Measurements from ENCODE around the gene DYNLRB2.

Gene DYNLRB2

DNA sequence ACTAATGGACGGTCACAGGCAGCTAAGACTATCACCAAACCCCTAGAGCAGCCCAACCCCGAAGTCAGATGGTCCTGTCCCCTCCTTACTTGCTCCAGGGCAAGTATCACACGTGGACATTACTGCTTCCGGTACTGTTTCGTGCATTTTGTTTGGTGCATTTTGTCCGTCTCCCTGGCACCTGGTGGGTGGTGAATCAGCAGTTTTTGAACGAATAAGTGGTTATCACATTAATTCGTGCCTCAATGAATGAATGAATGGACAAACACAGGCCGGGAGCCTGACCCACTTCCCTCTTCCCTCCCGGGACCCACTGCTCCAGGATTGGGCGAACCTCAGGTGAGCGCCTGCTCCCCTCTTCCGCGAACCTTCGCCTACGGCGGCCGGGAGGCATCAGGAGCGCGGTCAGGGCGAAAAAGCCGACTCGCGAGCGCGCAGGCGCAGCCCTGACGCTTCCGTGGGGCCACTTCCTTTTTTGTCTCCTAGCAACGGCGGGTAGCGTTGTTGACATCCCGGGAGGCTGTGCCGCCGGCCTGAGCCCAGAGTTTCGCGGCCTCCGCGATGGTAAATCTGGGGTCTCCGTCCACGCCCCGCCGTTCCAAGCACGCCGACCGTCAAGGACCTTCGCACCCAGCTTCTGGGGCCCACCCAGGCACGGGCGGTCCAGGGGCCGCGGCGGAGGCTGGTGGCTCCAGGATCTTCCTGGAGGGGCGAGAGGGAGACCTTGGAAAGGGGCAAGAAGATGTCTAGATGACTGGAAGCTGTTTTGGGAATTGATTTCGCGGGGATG is at the start of gene DYNLRB2:
DYNLRB2 (plus strand) TSS at position 478 of the 790 bp plus-strand sequence; CDS start at position 562, 84 bp downstream.
- peak; percentile 94 to 97 (median 96) for DNase-seq

DNA sequence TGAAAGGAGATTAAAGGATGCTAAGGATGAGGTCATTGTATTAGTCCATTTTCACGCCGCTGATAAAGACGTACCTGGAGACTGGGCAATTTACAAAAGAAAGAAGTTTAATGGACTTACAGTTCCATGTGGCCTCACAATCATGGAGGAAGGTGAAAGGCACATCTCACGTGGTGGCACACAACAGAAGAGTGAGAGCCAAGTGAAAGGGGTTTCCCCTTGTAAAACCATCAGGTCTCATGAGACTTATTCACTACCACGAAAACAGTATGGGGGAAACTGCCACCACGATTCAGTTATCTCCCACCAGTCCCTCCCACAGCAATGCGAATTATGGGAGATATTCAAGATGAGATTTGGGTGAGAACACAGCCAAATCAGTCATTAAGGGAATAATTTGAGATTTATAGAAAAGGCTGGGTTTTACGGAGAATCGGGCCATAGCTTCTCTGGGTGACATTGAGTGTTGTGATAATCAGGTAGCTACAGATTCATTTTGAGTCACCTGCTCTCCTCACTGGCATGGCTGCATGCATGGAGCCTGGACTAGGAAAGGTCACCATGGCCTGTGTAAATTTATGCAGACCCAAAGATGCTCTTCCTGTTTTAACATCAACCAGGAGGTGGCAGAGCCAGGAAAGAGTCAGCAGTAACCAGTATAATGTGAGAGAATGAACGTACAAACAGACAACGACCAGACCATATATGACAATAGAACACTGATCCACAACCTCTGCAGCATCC is 40.5 kb upstream of the DYNLRB2 start:
- DNase-seq, result no peak

GRCh38 chr16:80500961-80501525 is 39.8 kb upstream of the DYNLRB2 start:
- DNase-seq, result no peak

- no peak for DNase-seq
Measured at GRCh38 chr16:80503107-80503506, 37.7 kb upstream of the DYNLRB2 start.

- DNase-seq, result no peak
Measured at GRCh38 chr16:80507538-80507937, 33.3 kb upstream of the DYNLRB2 start.

DNA sequence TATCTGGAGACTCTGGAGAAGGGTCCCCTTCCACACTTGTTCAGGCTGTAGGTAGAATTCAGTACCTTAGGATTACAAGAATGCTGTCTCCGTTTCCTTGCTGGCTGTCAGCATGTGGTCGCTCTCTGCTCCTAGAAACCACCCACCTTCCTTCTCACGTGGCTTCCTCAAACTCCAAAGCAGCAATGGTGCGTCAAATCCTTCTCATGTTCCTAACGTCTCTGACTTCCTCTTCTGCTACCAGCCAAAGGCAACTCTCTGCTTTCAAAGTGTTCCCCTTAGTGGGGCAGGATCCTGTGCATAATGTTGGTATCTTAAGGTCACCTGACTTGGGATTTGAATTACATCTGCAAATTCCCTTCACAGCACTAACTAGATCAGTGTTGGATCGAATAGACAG is 30.9 kb upstream of the DYNLRB2 start:
- peak; percentile 61 to 76 (median 68) for DNase-seq

- no peak for DNase-seq
Measured at GRCh38 chr16:80511824-80512592, 28.8 kb upstream of the DYNLRB2 start.

DNA sequence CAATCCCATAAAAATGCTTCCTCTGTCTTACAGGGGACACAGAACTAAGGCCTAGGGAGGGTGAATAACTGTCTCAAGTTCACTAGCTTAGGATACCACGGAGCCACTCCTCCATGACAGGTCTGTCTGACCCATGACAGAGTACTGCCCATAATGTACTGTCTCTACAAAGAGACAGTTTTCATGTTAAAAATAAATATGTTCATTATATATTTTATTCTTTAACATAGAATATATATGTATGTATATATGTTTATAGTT is 28.3 kb upstream of the DYNLRB2 start:
- no peak for DNase-seq

DNA sequence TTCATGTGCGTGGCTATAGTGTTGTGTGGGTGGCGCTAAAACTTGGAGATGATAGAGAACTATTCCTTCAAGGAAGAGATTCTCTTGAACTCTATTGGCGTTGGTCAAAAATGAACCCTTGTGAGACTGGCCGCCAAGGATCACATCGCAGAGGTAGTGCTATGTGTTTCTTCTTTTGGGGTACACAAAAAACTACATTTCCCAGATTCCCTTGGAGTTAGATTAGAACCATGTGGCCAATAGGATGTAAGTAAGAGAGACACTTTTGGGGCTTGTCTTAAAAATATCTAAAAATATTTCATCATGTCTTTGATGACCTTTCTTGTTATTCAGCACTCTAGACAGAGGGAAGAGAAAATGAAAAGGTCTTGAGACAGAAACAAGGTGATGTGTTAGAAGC is 25.4 kb upstream of the DYNLRB2 start:
- DNase-seq, result no peak

- DNase-seq, result peak in 1 of 3 donors; percentile 27
Measured at GRCh38 chr16:80517846-80518245, 22.9 kb upstream of the DYNLRB2 start.

GRCh38 chr16:80518436-80518835 is 22.4 kb upstream of the DYNLRB2 start:
- DNase-seq, result peak; percentile 10 to 35 (median 16)

DNA sequence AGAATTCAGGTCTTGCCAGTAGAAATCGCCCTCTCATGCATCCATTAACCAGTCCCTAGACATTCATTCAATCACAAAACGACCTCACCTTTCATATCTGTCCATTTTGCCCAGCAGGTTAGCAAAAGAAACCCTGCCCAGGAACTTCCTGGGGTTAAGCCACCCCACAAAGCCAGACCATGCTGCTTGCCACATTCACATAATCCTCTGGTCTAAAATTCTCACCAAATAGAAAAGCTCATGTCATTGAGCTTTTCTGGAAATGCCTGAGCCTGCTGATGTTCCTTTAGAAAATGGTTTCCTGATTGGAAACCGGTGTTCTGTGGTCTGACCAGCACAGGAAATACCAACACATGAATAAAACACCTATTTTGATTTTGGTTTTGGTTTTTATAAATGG is 21.6 kb upstream of the DYNLRB2 start:
- DNase-seq, result no peak

DNA sequence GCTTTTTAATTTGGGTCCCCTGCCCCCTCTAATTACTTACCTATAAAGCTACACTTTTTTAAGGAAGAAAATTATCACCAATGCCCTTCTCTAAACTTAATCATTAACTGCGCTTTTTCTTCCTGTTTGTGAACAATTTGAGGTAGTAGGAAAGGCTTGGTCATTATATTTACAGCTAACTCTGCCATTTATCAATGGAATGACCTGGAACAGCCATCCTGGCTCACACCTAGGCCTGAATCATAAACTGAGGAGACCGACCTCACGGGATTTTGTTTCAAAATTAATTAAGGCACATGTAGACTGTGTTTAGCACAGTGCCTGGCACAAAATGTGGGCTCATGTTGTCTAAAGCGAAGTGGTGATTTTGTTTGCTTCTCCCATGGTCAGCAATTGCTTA is 15.4 kb upstream of the DYNLRB2 start:
- no peak for DNase-seq

DNA sequence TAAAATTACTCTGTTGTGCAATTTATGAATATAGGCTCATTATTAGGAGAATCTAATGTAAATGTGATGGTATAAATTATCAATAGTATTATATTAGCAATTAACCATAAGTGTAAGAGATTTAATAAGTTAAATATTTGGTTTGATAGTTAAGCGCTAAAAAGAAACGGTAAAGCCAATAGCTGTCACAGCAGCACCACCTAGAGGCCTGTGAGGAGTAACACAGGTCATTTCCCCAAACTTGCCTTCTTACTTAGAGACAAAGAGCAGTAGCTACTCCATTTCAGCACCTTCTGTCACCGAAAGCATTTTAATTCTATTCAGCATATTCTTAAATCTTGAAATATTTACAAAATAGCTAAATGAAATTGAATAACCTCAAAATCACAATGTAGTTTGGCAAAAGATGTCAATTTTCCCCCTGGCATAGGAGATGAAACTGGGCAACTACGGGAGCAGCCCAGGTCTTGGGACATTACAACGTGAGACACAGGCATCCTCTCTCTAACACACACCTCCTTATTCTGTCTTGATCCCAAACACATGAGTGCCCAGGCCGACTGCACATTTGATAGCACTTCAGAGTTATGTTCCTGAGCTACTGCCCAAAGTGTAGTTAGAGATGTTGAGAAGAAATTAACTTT is 14.3 kb upstream of the DYNLRB2 start:
- DNase-seq, result peak; percentile 77 to 84 (median 78)

- peak; percentile 79 to 87 (median 81) for DNase-seq
Measured at GRCh38 chr16:80527297-80527696, 13.5 kb upstream of the DYNLRB2 start.

GRCh38 chr16:80530479-80530878 is 10.3 kb upstream of the DYNLRB2 start:
- DNase-seq, result no peak

DNA sequence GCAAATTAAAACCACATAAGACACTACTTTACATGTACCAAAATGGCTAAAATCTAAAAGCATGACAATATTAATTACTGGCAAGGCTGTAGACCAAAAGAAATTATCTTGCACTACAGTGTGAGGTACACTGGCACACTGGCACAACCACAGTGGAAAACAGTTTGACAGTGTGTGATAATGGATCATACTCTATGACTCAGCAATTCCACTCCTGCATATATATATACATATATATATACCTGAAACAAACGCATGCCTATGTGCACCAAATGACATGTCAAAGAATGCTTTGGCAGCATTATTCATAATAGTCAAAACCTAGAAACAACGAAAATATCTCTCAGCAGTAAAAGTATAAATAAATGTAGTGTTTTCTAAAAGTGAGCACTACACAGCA is 4.6 kb upstream of the DYNLRB2 start:
- no peak for DNase-seq

DNA sequence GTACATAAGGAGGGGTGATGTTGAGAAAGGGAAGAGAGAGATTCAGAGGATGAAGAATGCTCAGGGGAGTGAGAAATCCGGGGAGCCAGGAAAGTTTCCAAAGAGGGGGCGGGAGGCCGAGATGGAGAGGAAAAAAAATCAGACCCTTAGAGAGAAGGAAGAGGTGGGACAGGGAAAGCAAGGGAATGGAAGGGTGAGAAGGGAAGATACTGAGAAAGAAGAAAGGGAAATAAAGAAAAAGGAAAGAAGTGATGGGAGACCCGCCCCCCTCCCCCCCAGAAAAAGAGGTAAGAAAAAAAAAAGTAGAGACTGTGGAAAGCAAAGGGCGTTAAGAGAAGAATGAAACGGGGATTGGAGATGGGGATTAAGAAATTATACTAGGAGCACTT is 507 bp downstream of the DYNLRB2 start:
- DNase-seq, result no peak

DNA sequence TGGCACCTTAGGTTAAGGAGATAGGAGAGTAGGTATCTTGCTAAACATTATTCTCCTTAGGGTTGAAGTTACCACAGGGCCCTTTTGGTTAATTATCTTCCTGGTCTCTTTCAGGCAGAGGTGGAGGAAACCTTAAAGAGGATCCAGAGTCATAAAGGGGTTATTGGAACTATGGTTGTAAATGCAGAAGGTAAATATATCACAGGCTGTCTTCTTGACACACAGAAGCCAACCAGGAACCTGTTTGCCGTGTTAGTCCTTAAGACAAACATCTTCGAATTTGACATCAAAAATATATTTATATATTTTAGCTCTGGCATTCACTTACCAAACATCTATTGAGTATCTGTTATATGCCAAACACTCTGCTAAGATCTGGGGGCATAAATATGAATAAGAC is 2.4 kb downstream of the DYNLRB2 start:
- DNase-seq, result no peak

DNA sequence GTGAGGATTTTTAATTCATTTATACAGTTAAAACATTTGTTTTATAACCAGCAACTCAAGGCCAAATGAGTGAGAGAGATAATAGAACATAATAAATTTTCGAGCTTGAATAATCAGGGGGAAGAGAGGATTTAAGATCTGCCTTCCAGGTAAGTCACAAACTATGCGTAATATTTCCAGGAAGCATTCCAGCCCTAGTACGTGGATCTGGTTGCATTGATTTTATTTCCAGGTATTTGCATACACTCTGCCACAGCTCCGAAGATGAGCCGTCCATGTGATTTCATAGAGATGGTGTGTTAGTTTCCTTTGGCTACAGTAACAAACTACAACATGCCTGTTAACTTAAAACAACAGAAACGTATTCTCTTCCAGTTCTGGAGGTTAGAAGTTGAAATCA is 3.5 kb downstream of the DYNLRB2 start:
- no peak for DNase-seq

DNA sequence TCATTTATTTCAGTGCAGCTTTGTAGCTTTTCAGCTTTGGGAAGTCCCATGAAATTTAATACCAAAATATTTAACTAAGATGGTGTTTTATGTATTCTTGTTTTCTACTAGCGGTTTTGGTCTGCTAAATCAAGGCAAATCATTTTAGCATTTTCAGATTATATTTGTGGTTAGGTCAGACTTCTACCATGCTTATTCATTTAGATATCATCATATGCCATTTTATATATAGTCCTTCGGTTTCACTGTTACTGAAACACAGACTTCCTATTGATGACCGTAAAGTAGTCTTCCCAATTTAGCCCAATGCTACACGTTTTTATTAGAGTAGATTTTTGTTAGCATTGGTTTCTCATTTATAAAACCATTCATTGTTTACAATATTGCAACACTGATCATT is 5.5 kb downstream of the DYNLRB2 start:
- no peak for DNase-seq

- DNase-seq, result no peak
Measured at GRCh38 chr16:80547145-80547544, 6.4 kb downstream of the DYNLRB2 start.

DNA sequence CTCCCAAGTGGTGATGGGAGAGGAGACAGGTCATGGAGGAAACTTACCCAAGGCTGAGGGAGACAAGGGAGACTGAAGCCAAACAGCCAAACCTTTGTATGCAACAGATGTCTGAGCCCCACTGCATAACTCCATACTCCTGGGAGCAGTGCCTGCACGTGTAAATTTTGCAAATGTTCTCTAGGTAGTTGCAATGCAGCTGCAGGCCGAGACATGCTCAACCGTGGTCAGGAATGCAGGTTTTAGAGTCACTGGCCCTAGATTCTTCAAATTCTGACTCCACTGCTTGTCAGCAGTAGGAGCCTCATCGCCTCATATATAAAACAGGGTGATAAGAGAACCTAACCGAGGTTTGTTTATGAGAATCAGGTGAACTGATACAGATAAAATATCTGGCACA is 11.5 kb downstream of the DYNLRB2 start:
- DNase-seq, result no peak
